Stimulated activated naive CD8-positive, alpha-beta T cell treated with anti-CD3 and anti-CD28 coated beads, Interleukin-15, Interleukin-2, amounts not matched to agents 100 U/mL and 50 U/mL, for 24 hours (primary cell): ENCODE data around the gene RNASE7.
A peak's percentile ranks its signal among the peaks of the same experiment; 100 is the strongest.
"Not testable (repeated sequence)": the region's sequence is repeated elsewhere in the genome, so short reads cannot be mapped to it uniquely, and the experiment has no call there.

ENCODE experiments used
- ATAC-seq: fragments of 150-1000 bp; cut with Tn5 transposase; one replicate; pipeline ENCODE4 v1.10.0; 2021
- DNase-seq: peaks from one replicate; pipeline ENCODE4 v3.0.0; 2021

RNASE7 gene

GRCh38 chr14:21041676-21042433, at the start of gene RNASE7:
TSS of gene RNASE7 (plus strand) at chr14:21042362. CDS start at chr14:21042993, 631 bp downstream.
- DNase-seq (no peak), ATAC-seq (no peak)

GRCh38 chr14:20996521-20996920, 45.6 kb upstream of the RNASE7 start:
- DNase-seq (no peak), ATAC-seq (no peak)

GRCh38 chr14:20997115-20997514, 45.0 kb upstream of the RNASE7 start:
- ATAC-seq, result no peak
- DNase-seq, result no peak

- DNase-seq (no peak), ATAC-seq (no peak)
Measured at GRCh38 chr14:20997564-20997963, 44.6 kb upstream of the RNASE7 start.

- ATAC-seq, result no peak
- DNase-seq, result no peak
Measured at GRCh38 chr14:20998139-20998538, 44.0 kb upstream of the RNASE7 start.

GRCh38 chr14:20998674-20999366, 43.3 kb upstream of the RNASE7 start, which contains the start of gene SLC39A2:
TSS of gene SLC39A2 (plus strand) at chr14:20999293. CDS start at chr14:20999447, 154 bp downstream.
- DNase-seq (no peak), ATAC-seq (peak; percentile 28)

GRCh38 chr14:20999591-20999990, 42.6 kb upstream of the RNASE7 start:
- ATAC-seq (no peak), DNase-seq (no peak)

- DNase-seq (no peak), ATAC-seq (no peak)
Measured at GRCh38 chr14:21001218-21001617, 40.9 kb upstream of the RNASE7 start.

- ATAC-seq (no peak), DNase-seq (no peak)
Measured at GRCh38 chr14:21003788-21004346, 38.3 kb upstream of the RNASE7 start.

- DNase-seq, ATAC-seq: not testable (repeated sequence)
Measured at GRCh38 chr14:21009721-21010120, 32.4 kb upstream of the RNASE7 start.

GRCh38 chr14:21011136-21011535, 31.0 kb upstream of the RNASE7 start:
- ATAC-seq (no peak), DNase-seq (no peak)

- ATAC-seq, result peak; percentile 72
- peak; percentile 84 for DNase-seq
Measured at GRCh38 chr14:21014761-21015190, 27.4 kb upstream of the RNASE7 start.

- no peak for ATAC-seq
- DNase-seq, result no peak
Measured at GRCh38 chr14:21015312-21015711, 26.9 kb upstream of the RNASE7 start.

GRCh38 chr14:21016413-21017190, 25.6 kb upstream of the RNASE7 start:
- DNase-seq (no peak), ATAC-seq (no peak)

GRCh38 chr14:21017528-21018245, 24.5 kb upstream of the RNASE7 start:
- no peak for ATAC-seq
- DNase-seq, result no peak

GRCh38 chr14:21018286-21018685, 23.9 kb upstream of the RNASE7 start:
- no peak for ATAC-seq
- DNase-seq, result no peak

GRCh38 chr14:21018781-21019180, 23.4 kb upstream of the RNASE7 start:
- no peak for ATAC-seq
- no peak for DNase-seq

GRCh38 chr14:21019366-21019765, 22.8 kb upstream of the RNASE7 start:
- ATAC-seq, result no peak

GRCh38 chr14:21020977-21021545, 21.1 kb upstream of the RNASE7 start:
- no peak for ATAC-seq

More at GRCh38 chr14:21019366-21019765, 22.8 kb upstream of the RNASE7 start:
- no peak for DNase-seq

GRCh38 chr14:21022686-21023085, 19.5 kb upstream of the RNASE7 start:
- ATAC-seq (no peak), DNase-seq (no peak)

More at GRCh38 chr14:21020977-21021545, 21.1 kb upstream of the RNASE7 start:
- DNase-seq, result no peak

GRCh38 chr14:21023174-21023573, 19.0 kb upstream of the RNASE7 start:
- DNase-seq (no peak), ATAC-seq (no peak)
